Lower leg skin (tissue), 3 donors: Measurements from ENCODE around the gene FBLN1.

ENCODE experiments used
- POLR2A ChIP-seq, 2 donors: fragments of 450-650 bp; IDR thresholded peaks; one replicate each; pipeline ENCODE4 v1.6.1; 2016 to 2017; ENCODE audit warnings: antibody characterized with exemption in 2 of 2, mild to moderate bottlenecking in 1 of 2, moderate library complexity in 1 of 2
- TF ChIP-seq, protein P1 (sequence below), 3 donors: fragments of 450-650 bp; IDR thresholded peaks; one replicate each; pipeline ENCODE4 v1.5.1; 2016; ENCODE audit warnings: antibody characterized with exemption in 3 of 3, mild to moderate bottlenecking in 3 of 3, moderate library complexity in 2 of 3

DNA sequence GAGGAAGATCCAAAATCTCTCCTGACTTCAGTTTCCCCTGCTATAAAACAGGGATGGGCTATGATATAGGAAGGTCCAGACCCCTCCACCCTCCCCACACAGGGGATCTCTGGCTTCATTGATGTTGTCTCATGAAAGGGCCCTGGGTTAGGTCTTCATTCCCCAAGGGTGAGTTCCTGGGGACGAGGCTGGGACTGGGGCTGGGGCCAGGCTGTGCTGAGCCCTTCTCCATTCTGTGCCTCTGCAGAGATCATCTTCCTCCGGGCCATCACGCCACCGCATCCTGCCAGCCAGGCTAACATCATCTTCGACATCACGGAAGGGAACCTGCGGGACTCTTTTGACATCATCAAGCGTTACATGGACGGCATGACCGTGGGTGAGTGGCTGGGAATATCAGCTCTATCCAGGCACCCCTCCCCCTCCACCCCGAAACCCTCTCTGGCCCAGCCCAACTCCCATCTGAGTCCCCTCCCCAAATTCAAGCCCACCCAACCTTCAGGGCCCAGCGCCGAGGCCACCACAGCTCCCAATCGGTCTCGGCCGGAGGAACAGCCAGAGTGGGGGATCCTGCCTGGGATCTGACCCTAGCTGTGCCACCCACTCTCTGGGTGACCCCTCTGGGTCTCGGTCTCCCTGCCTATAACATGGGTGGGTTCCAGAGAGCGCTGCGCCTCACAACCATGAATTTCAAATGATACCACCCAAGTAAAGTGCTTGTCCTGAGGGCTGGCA is 74.2 kb downstream of the FBLN1 start:
- TF ChIP-seq, protein P1, sequence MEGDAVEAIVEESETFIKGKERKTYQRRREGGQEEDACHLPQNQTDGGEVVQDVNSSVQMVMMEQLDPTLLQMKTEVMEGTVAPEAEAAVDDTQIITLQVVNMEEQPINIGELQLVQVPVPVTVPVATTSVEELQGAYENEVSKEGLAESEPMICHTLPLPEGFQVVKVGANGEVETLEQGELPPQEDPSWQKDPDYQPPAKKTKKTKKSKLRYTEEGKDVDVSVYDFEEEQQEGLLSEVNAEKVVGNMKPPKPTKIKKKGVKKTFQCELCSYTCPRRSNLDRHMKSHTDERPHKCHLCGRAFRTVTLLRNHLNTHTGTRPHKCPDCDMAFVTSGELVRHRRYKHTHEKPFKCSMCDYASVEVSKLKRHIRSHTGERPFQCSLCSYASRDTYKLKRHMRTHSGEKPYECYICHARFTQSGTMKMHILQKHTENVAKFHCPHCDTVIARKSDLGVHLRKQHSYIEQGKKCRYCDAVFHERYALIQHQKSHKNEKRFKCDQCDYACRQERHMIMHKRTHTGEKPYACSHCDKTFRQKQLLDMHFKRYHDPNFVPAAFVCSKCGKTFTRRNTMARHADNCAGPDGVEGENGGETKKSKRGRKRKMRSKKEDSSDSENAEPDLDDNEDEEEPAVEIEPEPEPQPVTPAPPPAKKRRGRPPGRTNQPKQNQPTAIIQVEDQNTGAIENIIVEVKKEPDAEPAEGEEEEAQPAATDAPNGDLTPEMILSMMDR (IDR thresholded peaks at IDR 0.05) = no peak
- TF ChIP-seq POLR2A (IDR thresholded peaks at IDR 0.05) = no peak
